H9 (cell line): ENCODE measurements around the gene UCKL1. TPM values are rescaled to one million over a fixed set of nuclear protein-coding genes. Genes with fewer than 3 reads are reported as not detected.

Source experiments
- DNase-seq: peaks from one replicate; pipeline ENCODE4 v3.0.0-alpha.2; 2017
- H2AFZ ChIP-seq: one replicate; pipeline ENCODE4 v1.6.1; 2013; ENCODE audit warnings: mild to moderate bottlenecking, low read length, control low read depth, moderate library complexity
- H2AK5ac ChIP-seq: 2 replicates; pipeline ENCODE4 v1.6.1; 2013; ENCODE audit warnings: low read length, control low read depth, mixed read lengths; ENCODE audit not compliant: insufficient read length
- H2BK120ac ChIP-seq: one replicate; pipeline ENCODE4 v1.6.1; 2013; ENCODE audit warnings: low read depth, mild to moderate bottlenecking, low read length, control low read depth, inconsistent platforms; ENCODE audit not compliant: poor library complexity, severe bottlenecking
- H2BK12ac ChIP-seq: 2 replicates; pipeline ENCODE4 v1.6.1; 2013; ENCODE audit warnings: low read length, control low read depth, mixed read lengths, low read depth; ENCODE audit not compliant: insufficient read length
- H2BK15ac ChIP-seq: 2 replicates; pipeline ENCODE4 v1.6.1; 2013; ENCODE audit warnings: low read depth, low read length, control low read depth
- H2BK20ac ChIP-seq: one replicate; pipeline ENCODE4 v1.6.1; 2013; ENCODE audit warnings: low read depth, mild to moderate bottlenecking, low read length, control low read depth, inconsistent platforms; ENCODE audit not compliant: poor library complexity, severe bottlenecking
- H2BK5ac ChIP-seq: 2 replicates; pipeline ENCODE4 v1.6.1; 2013; ENCODE audit warnings: low read length, control low read depth, mixed read lengths; ENCODE audit not compliant: insufficient read length
- H3K14ac ChIP-seq: 2 replicates; pipeline ENCODE4 v1.6.1; 2013; ENCODE audit warnings: low read length, control low read depth; ENCODE audit not compliant: insufficient read depth
- H3K18ac ChIP-seq: 2 replicates; pipeline ENCODE4 v1.6.1; 2013; ENCODE audit warnings: low read depth, mild to moderate bottlenecking, mixed read lengths, low read length, control low read depth; ENCODE audit not compliant: insufficient read length
- H3K23ac ChIP-seq: 2 replicates; pipeline ENCODE4 v1.6.1; 2013; ENCODE audit warnings: low read length, control low read depth, mixed read lengths, low read depth; ENCODE audit not compliant: insufficient read length
- H3K23me2 ChIP-seq: 2 replicates; pipeline ENCODE4 v1.6.1; 2013; ENCODE audit warnings: low read depth, mild to moderate bottlenecking, mixed read lengths, low read length, control low read depth; ENCODE audit not compliant: insufficient read length, poor library complexity, severe bottlenecking
- H3K27ac ChIP-seq: 2 replicates; pipeline ENCODE4 v1.5.1; 2013; ENCODE audit warnings: low read length, control low read depth, mixed read lengths, low read depth; ENCODE audit not compliant: insufficient read length
- H3K27me3 ChIP-seq: 2 replicates; pipeline ENCODE4 v1.6.1; 2013; ENCODE audit warnings: low read length, control low read depth, inconsistent platforms; ENCODE audit not compliant: insufficient read depth
- H3K4ac ChIP-seq: 2 replicates; pipeline ENCODE4 v1.6.1; 2013; ENCODE audit warnings: low read depth, mild to moderate bottlenecking, control low read depth, inconsistent platforms, low read length, moderate library complexity
- H3K4me1 ChIP-seq: 2 replicates; pipeline ENCODE4 v1.6.1; 2013; ENCODE audit warnings: low read length, control low read depth, inconsistent platforms; ENCODE audit not compliant: insufficient read depth
- H3K4me2 ChIP-seq: 2 replicates; pipeline ENCODE4 v1.6.1; 2013; ENCODE audit warnings: low read length, control low read depth, mixed read lengths; ENCODE audit not compliant: insufficient read length, insufficient read depth
- H3K56ac ChIP-seq: 2 replicates; pipeline ENCODE4 v1.6.1; 2013; ENCODE audit warnings: low read depth, mild to moderate bottlenecking, mixed read lengths, low read length, control low read depth; ENCODE audit not compliant: insufficient read length
- H3K79me1 ChIP-seq: 2 replicates; pipeline ENCODE4 v1.6.1; 2013; ENCODE audit warnings: low read depth, mild to moderate bottlenecking, moderate library complexity, low read length, control low read depth, inconsistent platforms; ENCODE audit not compliant: insufficient read depth, poor library complexity, severe bottlenecking
- H3K79me2 ChIP-seq: 2 replicates; pipeline ENCODE4 v1.6.1; 2013; ENCODE audit warnings: low read length, control low read depth, inconsistent platforms; ENCODE audit not compliant: insufficient read depth
- H3K9ac ChIP-seq: 2 replicates; pipeline ENCODE4 v1.6.1; 2013; ENCODE audit warnings: low read length, control low read depth, mixed read lengths; ENCODE audit not compliant: insufficient read length; ENCODE audit errors: extremely low read depth
- H3K9me3 ChIP-seq: one replicate; pipeline ENCODE4 v1.6.1; 2013; ENCODE audit warnings: low read depth, low read length, inconsistent platforms; ENCODE audit not compliant: control insufficient read depth
- H3T11ph ChIP-seq: one replicate; pipeline ENCODE4 v1.6.1; 2013; ENCODE audit warnings: mild to moderate bottlenecking, low read length, control low read depth, inconsistent platforms
- H4K20me1 ChIP-seq: one replicate; pipeline ENCODE4 v1.6.1; 2013; ENCODE audit not compliant: control insufficient read depth, insufficient read length, insufficient read depth
- H4K5ac ChIP-seq: 2 replicates; pipeline ENCODE4 v1.6.1; 2013; ENCODE audit warnings: low read depth, mild to moderate bottlenecking, mixed read lengths, low read length, control low read depth; ENCODE audit not compliant: insufficient read length
- H4K8ac ChIP-seq: replicated peaks from 2 replicates; pipeline ENCODE4 v1.6.1; 2013; ENCODE audit warnings: low read length, control low read depth, mixed read lengths, low read depth; ENCODE audit not compliant: insufficient read length
- H4K91ac ChIP-seq: 2 replicates; pipeline ENCODE4 v1.6.1; 2013; ENCODE audit warnings: low read depth, mild to moderate bottlenecking, moderate library complexity, mixed read lengths, low read length, control low read depth; ENCODE audit not compliant: insufficient read length
- H3K27ac Mint-ChIP-seq, 3 experiments: 2 replicates in 2 of 3; 3 replicates in 1 of 3; pipeline ENCODE4 v1.8.0; 2020 to 2021; ENCODE audit warnings: mixed read lengths in 3 of 3, mild to moderate bottlenecking in 1 of 3, moderate library complexity in 1 of 3
- H3K27me3 Mint-ChIP-seq: 2 replicates; pipeline ENCODE4 v1.8.0; 2021; ENCODE audit warnings: low read depth, mild to moderate bottlenecking, moderate library complexity, mixed read lengths
- H3K36me3 Mint-ChIP-seq, 3 experiments: 2 replicates in 2 of 3; 3 replicates in 1 of 3; pipeline ENCODE4 v1.8.0; 2020 to 2021; ENCODE audit warnings: low read depth in 3 of 3, mixed read lengths in 3 of 3; ENCODE audit not compliant: insufficient read depth in 1 of 3
- H3K4me1 Mint-ChIP-seq, 2 experiments: 2 replicates each; pipeline ENCODE4 v1.8.0; 2020; ENCODE audit warnings: mixed read lengths in 2 of 2
- H3K4me3 Mint-ChIP-seq, 2 experiments: 2 replicates in 1 of 2; 3 replicates in 1 of 2; pipeline ENCODE4 v1.8.0; 2020 to 2021; ENCODE audit warnings: mild to moderate bottlenecking in 2 of 2, mixed read lengths in 2 of 2, moderate library complexity in 1 of 2
- H3K9me3 Mint-ChIP-seq, 2 experiments: 2 replicates in 1 of 2; 3 replicates in 1 of 2; pipeline ENCODE4 v1.8.0; 2020; ENCODE audit warnings: mild to moderate bottlenecking in 2 of 2, mixed read lengths in 2 of 2, moderate library complexity in 1 of 2
- CTCF ChIP-seq: fragments of 200-600 bp; sonication (generic); conservative IDR thresholded peaks from 3 replicates; pipeline ENCODE4 v1.8.0; 2021; ENCODE audit warnings: antibody characterized with exemption, mild to moderate bottlenecking
- WGBS: extraction: QIAGEN DNeasy Blood & Tissue Kit; methylation state at CpG from one replicate; pipeline ENCODE4 v1.1.7; 2013; ENCODE audit warnings: missing lambda C conversion rate, low lambda C conversion rate, mixed read lengths; ENCODE audit not compliant: insufficient read length; ENCODE audit errors: extremely low coverage; 5-methylcytosine and 5-hydroxymethylcytosine counted together
- total RNA-seq: library from RNA; stranded (reverse); gene quantifications from 2 replicates; pipeline ENCODE4 v1.2.1, GENCODE V29; 2021

The UCKL1 gene
- total RNA-seq, 1 experiment from 2014 or later: 40.9 TPM

GRCh38 chr20:63950701-63951397 lies 5.4 kb downstream of the UCKL1 start:
- Histone ChIP-seq H3K4ac (no peak overlapping the region), H3K23ac (no peak overlapping the region), H2BK5ac (no peak overlapping the region), H3T11ph (no peak overlapping the region), H3K79me2 (peaks cover 19% of the 10 kb centered on the region; the same call in 1 of the 2 replicates), H4K91ac (no peak overlapping the region), H2BK12ac (no peak overlapping the region), H3K14ac (no peak overlapping the region), H3K9me3 (no peaks in the 10 kb centered on the region), H3K18ac (no peak overlapping the region), H2BK120ac (no peak overlapping the region), H3K56ac (no peak overlapping the region), H3K4me1 (no peaks in the 10 kb centered on the region), H4K8ac (no peak overlapping the region), H2BK15ac (no peak overlapping the region), H3K27me3 (no peaks in the 10 kb centered on the region), H2AFZ (no peak overlapping the region), H2AK5ac (no peak overlapping the region), H3K79me1 (peaks cover 2% of the 10 kb centered on the region), H3K9ac (no peak overlapping the region), H3K27ac (no peak overlapping the region), H3K23me2 (peaks cover 3% of the 10 kb centered on the region), H4K5ac (no peak overlapping the region), H3K4me2 (no peak overlapping the region), H2BK20ac (no peak overlapping the region), H4K20me1 (peaks cover 3% of the 10 kb centered on the region)
- peaks cover 27 to 31% of the 10 kb centered on the region in 2 experiments for H3K4me1 Mint-ChIP-seq
- H3K36me3 Mint-ChIP-seq: peaks cover 3 to 16% (median 15%) of the 10 kb centered on the region in 3 experiments
- no peak for DNase-seq
- WGBS: no CpG with 5 or more reads among the region's 20 CpGs
- H3K9me3 Mint-ChIP-seq: peaks cover 4 to 7% of the 10 kb centered on the region in 2 experiments; a peak in 3 of 5 replicates
- H3K27me3 Mint-ChIP-seq: no peaks in the 10 kb centered on the region
- H3K27ac Mint-ChIP-seq: no peak overlapping the region
- H3K4me3 Mint-ChIP-seq: no peak overlapping the region
- TF ChIP-seq CTCF: no peak
